TTC549 (cell line): ENCODE results near the gene PFDN1.

ENCODE experiments used
- FAIRE-seq: peaks from 2 replicates; lab custom pipeline; 2012; peaks lifted over from hg19 to GRCh38; lab: Jason Lieb, UNC

Gene PFDN1

DNA sequence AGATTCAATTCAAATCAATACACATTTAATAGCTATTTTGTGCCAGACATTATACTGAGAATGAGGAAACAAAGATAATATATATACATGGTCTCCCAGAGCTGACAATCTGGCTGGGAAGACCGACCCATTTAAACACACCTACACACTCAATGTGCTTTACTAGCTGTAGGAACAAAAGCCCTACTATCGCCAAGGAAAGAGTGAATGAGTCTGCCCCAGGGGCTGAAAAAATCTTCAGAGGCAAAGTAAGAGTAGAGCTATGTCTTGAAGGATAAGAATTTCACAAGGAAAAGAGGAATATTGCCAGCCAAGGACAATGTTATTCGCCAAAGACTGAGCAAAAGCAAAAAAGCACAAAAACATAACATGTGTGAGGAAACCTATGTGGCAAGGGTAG lies 6.6 kb downstream of the PFDN1 start:
- no peak for FAIRE-seq

DNA sequence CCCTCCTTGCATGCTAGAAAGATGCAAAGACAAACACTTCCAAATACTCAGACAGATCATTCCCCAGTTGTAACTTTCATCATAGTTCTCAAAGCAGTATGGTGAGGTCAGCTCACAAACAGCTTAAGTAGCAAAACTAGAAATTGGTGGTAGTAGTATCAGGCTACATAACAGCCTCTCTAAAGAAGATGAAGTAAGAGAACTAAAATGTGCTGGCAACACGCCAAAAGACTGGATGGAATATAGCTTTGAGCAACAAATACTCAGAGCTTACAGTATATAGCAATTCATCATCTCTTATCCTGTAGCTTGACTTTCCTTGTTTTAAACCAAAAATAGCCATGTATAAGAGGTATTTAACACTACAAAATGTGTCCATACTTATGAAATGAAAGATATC lies 7.5 kb downstream of the PFDN1 start:
- FAIRE-seq, result no peak

DNA sequence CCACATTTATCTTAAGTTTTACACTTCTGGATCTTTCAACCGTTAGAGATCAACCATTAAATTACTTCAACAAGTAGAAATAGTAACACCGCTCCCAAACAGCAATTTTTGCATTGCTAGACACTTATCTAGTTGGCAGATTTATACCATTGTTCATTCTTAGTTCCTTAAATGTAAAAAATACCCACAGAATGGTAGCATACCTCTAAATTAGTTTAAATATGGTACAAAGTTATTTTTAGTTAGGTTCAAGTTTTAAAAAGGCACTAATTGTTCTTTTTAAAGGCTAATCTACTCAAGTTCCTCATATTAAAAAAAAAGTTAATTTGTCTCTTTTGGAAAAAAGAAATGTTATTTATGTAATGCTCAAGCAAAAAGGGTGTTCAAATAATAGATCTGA lies 8.1 kb downstream of the PFDN1 start:
- no peak for FAIRE-seq

DNA sequence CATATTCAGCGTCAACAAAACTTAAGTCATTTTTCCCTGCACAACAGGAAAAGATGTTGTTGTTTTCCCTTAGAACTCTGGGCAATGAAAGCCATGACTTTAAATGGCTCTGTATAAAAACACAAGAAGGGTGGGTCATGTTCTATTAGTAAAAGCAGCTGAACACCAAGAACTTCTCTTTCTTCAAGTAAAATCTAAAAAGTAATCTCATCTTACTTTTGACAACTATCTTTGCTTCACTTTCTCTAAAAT lies 9.1 kb downstream of the PFDN1 start:
- FAIRE-seq, result no peak

DNA sequence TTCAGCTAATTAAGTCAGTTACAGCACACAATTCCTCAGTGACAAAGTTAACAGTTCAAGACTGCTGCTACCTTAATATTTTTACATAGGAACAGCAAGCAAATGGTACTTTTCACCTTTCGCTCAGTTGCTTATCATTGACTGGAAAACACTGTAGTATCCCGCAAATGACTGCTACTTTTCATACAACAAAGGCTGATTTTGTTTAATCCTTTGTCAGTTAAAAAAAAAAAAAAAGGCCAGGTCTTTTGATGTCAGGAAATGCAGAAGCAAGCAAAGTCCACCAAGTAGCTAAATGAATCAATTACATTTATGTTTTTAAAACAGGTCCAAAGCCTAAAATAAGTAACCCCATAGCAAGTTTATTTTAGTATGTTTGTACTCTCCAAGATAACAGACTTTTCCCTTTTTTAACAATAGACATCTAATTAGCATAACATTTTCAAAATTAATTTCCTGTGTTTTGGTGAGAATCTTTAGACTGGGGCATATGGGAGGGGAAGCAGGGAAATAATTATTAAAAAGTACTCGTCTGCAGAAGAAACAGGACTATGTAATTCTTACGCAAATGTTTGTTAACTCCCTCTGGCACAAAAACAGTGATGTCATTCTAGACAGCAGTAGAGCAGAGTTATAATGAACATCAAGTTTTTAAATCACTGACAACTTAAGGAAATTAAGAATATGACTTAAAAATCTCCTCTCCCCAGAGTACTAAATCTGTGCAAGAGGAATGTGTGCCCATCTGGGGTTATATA lies 9.6 kb downstream of the PFDN1 start:
- no peak for FAIRE-seq

DNA sequence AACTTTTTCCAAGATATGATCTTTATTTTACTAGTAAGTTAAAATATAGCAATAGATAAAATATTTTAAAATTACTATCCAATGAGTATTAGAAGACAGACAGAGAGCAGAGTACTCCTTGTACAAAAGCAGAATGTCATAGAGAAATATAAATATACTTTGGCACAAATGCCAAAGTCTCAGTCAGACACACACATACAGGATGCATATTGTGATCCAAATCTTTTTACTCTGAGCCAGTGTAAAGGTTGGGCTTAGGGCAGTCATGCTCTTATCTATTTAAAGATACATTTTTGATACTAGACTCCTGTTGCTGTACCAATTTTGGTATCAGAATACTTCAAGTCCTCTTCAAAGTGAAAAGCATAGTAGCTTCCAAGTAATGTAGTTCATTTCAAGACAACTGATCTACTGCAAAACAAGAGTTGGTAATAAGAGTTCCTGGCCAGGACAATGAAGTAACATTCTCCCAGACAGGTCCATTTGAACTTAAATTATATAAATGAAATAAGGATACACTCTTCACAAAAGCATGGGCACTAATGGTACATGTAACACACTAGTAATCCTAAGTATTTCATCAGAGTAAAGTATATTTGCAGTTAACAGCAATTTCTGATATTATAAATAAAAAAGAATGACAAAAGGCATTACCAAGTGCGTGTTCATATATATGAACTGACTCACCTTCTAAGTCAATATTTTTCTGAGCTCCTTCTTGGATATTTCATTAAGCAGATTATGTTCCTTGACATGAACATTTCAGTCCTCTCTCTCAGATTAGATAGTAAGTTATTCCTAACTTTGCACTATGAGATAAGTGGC lies 10.5 kb downstream of the PFDN1 start:
- FAIRE-seq, result no peak

DNA sequence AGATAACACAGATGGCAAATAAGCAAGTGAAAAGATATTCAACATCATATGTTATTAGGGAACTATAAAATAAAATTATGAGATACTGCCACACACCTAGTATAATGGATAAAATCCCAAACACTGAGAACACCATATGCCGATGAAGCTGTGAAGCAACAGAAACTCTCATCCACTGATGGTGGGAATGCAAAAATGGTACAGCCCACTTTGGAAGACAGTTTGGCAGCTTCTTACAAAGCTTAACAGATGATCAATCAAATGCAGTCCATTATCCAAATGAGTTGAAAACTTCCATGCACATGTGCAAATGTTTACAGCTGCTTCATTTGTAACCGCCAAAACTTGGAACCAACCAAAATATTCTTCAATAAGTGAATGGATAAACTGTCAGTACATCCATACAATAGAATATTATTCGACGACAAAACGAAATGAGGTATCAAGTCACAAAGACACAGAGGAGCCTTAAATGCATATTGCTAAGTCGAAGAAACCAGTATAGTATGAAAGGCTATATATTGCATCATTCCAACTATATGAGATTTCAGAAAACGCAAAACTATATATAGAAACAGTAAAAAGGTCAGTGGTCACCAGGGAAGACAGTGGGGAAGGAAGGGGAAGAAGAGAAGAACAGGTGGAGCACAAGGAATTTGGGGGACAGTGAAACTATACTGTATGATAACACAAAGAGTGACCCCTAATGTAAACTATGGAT lies 14.9 kb downstream of the PFDN1 start:
- FAIRE-seq, result no peak

DNA sequence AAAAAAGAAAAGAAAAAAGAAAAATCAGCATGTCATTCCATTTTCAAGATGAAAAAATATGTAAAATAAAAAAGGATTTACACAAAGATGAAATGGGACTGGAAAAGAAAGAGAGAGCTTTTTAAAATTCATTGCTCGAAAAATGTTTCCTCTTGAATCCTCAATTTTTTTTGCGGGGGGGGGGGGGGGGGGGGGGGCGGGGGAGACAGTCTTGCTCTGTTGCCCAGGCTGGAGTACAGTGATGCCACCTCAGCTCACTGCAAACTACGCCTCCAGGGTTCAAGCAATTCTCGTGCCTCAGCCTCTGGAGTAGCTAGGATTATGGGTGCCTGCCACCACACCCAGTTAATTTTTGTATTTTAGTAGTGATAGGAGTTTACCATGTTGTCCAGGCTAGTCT lies 16.5 kb downstream of the PFDN1 start:
- FAIRE-seq, result no peak

DNA sequence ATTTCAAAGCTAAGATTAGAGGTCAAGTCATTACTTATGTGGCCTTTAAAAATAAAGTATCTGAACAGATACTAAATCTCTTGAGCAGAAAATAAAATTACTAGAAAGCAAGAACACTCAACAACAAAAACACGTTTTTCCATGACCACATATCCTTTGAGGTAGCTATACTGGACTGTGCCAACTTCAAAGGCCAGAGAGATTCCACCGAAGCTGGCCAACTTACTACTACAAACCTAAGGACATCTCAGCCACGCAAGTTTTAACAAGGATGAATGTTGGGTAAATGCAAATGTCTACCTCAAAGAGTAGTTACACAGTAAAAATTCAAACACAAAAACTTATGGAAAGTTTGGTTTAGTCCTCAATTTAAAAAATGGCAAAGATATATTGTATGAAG lies 18.9 kb downstream of the PFDN1 start:
- no peak for FAIRE-seq

DNA sequence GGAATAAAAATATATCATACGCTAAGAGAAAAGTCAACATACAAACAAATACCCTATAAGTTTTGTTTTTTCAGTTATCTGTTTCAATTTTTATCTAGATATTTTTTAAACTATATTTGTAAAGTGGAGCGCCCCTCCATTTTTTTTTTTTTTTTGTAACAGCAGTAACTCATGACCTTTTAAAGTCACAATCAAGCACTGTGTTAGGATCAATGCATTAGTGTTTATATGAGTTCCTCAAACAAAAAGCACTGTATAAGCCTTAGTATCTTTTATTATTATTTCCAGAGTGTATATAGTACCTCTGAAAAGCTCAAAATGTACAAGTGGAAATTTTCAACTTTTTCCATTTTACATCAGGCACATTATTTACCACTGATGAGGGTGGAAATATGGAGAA lies 20.6 kb downstream of the PFDN1 start:
- FAIRE-seq, result no peak

DNA sequence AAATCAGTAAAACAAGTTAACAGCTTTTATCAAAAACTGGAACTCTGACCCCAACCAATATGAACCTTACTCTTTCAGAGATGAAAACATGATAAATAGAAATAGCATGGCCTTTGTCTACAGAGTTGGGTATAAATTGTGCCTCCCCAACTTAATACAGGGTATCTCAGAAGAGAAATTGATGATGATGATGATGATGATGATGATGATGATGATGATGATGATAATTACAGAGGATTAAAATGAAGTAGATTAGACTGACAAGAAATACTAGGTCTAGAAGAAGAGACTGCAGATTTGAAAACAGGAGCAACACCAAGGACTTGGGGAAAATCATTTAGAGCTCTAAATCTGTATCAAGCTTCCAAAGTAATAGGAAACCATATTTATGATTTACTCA lies 27.1 kb downstream of the PFDN1 start:
- FAIRE-seq, result no peak

DNA sequence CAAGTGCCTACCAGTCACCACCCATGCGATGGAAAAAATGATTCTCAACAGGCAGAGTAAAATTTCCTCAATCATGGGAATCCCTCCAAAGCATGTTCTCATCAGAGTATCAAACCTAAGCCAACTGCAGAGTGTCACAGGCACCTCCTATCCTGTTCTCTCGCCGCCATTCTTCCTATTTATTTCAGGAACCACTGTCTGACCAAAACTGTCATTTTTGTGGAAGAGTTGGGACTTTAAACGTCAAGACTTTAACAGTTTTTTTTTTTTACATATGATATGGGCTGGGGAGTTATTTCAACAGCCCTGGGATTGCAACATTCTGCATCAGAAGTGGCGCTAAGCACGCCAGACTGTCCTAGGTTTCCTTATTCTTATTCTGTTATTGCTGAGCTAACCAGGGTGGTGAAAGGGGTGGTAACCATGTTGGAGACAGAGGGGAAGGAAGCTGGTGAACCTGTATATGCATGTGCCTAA lies 29.5 kb downstream of the PFDN1 start:
- no peak for FAIRE-seq

DNA sequence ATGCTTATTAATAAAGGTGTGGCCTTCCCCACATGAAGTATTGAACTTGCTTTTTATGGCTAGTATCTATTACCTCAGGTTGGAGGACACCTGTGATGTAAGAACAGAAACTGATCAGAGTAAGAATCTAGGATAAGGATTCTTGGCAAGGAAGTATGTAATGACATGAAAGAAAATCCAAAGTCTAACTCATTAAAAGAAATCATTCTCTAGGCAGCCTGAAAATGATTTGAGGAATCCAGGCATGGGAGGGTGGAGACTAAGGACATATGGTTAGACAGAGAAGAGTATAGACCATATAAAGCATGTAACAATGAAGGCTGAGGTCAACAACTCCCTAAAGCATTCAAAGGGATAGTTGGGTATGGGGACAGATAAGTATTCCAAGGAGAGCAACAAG lies 32.9 kb downstream of the PFDN1 start:
- FAIRE-seq, result no peak

DNA sequence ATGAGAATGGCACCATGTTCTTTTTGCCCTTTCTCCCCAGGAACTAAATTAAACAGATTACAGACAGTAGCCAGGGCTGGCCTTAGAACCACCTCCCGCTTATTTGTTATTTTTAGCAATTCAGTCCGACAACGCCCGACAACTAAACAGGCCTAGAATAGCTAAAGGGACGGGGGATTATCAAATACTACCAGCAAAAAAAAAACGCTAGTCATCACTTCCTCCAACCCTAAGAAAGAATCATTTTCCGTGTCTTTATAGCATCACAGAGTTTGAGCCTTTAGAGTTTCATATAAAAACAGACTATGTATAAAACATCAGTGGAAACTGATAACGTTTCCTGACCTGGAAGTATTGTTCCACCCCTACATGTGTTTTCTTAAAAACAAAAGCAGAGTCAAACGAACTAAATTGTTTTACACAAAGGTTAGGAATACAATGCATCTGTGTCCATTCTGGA lies 35.3 kb downstream of the PFDN1 start:
- FAIRE-seq, result no peak

DNA sequence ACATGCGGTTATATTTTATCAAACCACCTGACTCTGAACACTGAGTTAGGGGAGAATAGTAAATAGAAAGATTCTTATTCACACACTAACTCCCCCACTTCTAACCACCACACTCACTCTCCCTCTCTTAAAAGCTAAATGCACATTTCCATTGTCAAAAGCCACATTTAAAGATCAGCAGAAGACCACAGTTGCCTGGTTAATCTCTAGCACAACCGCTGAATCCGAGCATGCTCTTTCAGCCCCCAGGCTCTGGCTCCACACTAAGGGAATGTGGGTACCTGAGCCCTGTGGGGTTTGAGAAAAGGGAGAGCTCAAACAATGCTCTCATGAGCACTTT lies 35.7 kb downstream of the PFDN1 start:
- no peak for FAIRE-seq

DNA sequence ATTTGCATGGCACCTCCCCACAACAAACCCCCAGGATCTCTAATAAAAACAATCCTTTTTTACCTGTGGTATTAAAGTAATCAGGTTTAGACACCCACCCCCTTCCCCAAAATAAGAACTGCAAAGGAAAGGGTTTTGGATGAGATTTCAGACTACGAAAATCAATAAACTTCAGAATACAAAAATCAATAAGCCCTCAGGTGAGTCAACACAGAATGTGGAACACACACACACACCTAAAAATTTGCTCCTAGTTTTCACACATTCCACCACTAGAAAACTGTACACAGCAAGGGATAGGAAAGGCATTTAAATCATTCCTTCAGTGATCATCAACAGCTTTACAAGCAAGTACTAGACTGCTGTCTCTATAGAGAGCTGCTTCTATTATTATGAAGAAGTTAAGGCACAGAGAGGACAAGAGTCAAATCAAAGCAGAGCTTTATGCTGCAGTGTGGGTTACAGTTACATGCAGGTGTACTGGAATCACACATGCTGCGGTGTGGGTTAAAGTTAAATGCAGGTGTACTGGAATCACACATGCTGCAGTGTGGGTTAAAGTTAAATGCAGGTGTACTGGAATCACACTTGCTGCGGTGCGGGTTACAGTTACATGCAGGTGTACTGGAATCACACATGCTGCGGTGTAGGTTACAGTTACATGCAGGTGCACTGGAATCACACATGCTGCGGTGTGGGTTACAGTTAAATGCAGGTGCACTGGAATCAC lies 36.3 kb downstream of the PFDN1 start:
- no peak for FAIRE-seq

DNA sequence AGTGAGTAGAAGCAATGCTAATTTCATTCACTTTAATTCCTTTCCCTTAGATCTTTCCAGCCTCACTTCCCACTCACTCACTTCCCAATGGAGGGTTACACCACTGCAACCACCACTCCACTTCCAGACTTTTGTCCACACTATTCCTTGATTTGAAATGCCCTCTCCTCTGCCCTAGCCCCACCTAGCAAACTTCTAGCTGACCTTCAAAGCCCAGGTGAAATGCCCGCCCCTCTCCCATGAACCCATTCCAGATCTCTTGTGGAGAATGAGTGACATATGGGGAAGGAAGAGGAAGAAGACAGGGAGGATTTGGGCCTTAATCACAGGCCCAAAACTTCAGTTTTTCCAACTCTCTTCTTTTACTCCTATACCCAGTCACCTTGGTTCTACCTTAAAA lies 37.1 kb downstream of the PFDN1 start:
- FAIRE-seq, result no peak

DNA sequence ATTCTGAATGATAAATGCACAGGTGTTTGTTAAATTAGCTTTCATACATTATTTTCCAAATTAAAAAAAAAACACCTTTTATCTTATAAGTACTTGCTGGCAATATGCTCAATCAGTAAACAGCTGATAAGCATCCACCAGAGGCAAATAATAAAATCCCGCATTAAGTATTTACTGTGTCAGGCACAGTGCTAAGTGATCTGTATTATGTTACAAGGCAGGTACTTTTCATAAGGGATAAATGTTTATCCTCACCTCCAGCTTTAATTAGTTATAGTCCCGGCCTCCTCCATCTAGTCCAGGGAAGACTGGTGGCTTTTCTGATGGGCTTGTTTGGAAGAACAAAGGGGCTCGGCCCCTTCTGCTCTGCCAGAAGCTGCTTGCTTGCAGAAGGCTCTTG lies 40.1 kb downstream of the PFDN1 start:
- FAIRE-seq, result no peak

DNA sequence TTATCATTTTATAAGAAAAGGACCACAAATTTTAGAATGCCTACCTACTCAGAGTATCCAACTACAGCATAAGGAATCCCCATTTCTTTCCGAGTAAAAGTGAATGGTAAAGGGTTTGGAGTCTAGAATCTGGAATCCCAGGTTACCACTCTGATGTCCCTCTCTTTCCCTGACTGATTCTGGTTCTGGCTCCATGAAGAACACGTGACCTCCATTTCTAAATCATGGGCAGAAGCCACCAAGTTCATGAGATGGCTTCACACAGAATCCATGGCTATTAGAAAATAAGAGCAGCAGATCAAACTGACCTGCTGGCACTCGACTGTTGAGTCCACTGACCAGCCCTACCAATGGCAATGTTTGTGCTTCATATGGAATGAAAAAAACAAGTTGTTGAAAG lies 40.7 kb downstream of the PFDN1 start:
- FAIRE-seq, result no peak

DNA sequence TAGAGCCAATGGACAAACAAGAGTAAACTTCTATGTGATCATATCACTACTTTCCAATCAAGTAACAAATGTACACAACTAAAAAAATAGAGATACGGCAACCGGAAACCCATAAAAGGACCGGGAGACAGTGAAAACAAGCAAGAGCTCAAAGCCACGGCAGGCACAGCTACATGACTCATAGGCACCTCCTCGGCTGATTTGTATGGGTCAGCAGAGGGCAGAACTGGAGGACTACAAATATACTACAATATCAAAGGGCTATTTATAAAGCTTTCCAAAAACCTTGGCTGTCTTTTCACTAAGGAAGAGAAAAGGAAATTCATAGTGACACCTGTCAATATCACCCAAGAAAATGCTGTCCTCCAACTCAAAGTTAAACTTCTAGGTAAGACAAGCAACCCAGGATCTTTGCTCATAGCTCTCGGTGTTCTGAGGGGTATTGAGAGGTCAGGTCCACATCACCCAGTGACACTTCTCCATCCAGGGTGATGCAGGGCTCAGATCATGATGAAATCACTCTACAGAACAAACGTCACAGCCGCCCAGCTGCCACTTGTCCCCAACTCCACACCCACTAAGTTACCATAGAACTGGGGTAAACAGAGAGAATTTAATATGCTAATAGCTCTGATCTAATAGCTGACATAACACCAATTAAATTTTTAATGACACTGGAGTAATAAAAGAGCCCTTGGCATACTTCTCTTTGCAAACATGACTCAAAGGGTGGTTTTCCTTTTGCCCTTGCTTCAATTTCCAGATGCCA lies 41.3 kb downstream of the PFDN1 start:
- no peak for FAIRE-seq

DNA sequence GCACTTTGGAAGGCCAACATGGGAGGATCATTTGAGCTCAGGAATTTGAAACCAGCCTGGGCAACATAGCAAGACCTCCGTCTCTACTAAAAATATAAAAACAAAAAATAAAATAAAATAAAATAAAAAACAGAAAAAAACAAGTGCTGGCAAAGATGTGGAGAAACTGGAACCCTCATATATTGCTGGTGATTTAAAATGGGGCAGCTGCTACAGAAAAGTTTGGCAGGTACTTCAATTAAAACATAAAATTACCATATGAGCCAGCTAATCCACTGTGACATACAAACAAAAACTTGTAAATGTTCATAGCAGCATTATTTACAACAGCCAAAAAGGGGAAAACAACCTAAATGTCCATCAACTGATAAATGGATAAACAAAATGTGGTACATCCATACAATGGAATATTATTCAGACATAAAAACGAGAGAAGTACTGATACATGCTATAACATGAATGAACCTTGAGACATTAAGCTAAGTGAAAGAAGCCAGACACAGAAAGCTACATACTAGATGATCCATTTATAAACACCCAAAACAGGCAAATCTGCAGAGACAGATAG lies 42.7 kb downstream of the PFDN1 start:
- no peak for FAIRE-seq

DNA sequence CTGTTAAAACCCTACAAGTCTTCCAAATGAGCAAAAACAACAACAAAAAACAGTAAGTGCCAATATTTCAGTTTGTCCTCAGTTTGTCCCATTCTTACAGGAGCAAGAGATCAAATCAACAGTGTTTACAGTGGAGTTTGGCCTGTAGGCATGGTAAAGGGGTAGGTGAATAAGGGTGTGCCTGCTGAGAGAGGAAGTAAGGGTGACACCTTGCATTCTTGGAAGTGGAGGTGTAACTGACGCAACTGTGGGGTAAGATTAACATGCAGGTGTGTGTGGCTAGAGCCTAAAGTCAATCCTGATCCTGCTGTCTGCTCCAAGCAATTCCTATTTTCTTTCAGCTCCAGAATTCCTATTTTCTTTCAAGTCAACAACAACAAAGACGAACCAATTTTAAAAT lies 43.4 kb downstream of the PFDN1 start:
- no peak for FAIRE-seq
